ENCODE results near the gene EXOC4. TPM values are rescaled to one million over a fixed set of nuclear protein-coding genes. Genes with fewer than 3 reads are reported as not detected.

Gene EXOC4
- total RNA-seq, 1 experiment from 2014 or later, result 75.8 TPM

GRCh38 chr7:133398506-133398905 is 145.6 kb downstream of the EXOC4 start:
- no peak overlapping the region for H2AK5ac ChIP-seq (ENCODE audit: insufficient read length, low read length)
- H3K9ac ChIP-seq (ENCODE audit: extremely low read depth, insufficient read length, low read length), result no peak overlapping the region
- no peak overlapping the region for H2BK20ac ChIP-seq (ENCODE audit: low read depth, low read length, poor library complexity, severe bottlenecking)
- H3K4me2 ChIP-seq (ENCODE audit: insufficient read depth, insufficient read length, low read length), result no peak overlapping the region
- no peak overlapping the region for H4K5ac ChIP-seq (ENCODE audit: insufficient read length, low read depth, low read length)
- no peak overlapping the region for H2BK120ac ChIP-seq (ENCODE audit: low read depth, low read length, poor library complexity, severe bottlenecking)
- H4K20me1 ChIP-seq (ENCODE audit: control insufficient read depth, insufficient read depth, insufficient read length), result no peaks in the 10 kb centered on the region
- no peak overlapping the region for H2BK15ac ChIP-seq (ENCODE audit: low read depth, low read length)
- H3K56ac ChIP-seq (ENCODE audit: insufficient read length, low read depth, low read length), result no peak overlapping the region
- WGBS (ENCODE audit: extremely low coverage, insufficient read length, low lambda C conversion rate), result no CpG with 5 or more reads among the region's 3 CpGs
- no peak overlapping the region for H2BK12ac ChIP-seq (ENCODE audit: insufficient read length, low read depth, low read length)
- no peaks in the 10 kb centered on the region for H3K79me2 ChIP-seq (ENCODE audit: insufficient read depth, low read length)
- no peak for DNase-seq
- no peak overlapping the region for H3K4ac ChIP-seq (ENCODE audit: low read depth, low read length)
- peaks cover 48 to 68% of the 10 kb centered on the region in 2 experiments for H3K4me1 Mint-ChIP-seq
- no peak overlapping the region for H3K18ac ChIP-seq (ENCODE audit: insufficient read length, low read depth, low read length)
- no peaks in the 10 kb centered on the region for H3K36me3 Mint-ChIP-seq (ENCODE audit: insufficient read depth in 1 of 3, low read depth in 3 of 3)
- no peak overlapping the region for H4K91ac ChIP-seq (ENCODE audit: insufficient read length, low read depth, low read length)
- no peak overlapping the region for H3K27ac ChIP-seq (ENCODE audit: insufficient read length, low read depth, low read length)
- H4K8ac ChIP-seq (replicated peaks; ENCODE audit: insufficient read length, low read depth, low read length), result no peak overlapping the region
- no peaks in the 10 kb centered on the region for H3K27me3 Mint-ChIP-seq (ENCODE audit: low read depth)
- no peak overlapping the region for H3K4me3 Mint-ChIP-seq
- H3K27me3 ChIP-seq (ENCODE audit: insufficient read depth, low read length), result no peaks in the 10 kb centered on the region
- H3K23ac ChIP-seq (ENCODE audit: insufficient read length, low read depth, low read length), result no peak overlapping the region
- no peak overlapping the region for H3K27ac Mint-ChIP-seq
- no peaks in the 10 kb centered on the region for H3K9me3 Mint-ChIP-seq
- no peak for TF ChIP-seq CTCF (conservative IDR thresholded peaks at IDR 0.05)
- H2AFZ ChIP-seq (ENCODE audit: low read length), result no peak overlapping the region
- H3K9me3 ChIP-seq (ENCODE audit: control insufficient read depth, low read depth, low read length), result no peaks in the 10 kb centered on the region
- H2BK5ac ChIP-seq (ENCODE audit: insufficient read length, low read length), result no peak overlapping the region
- no peaks in the 10 kb centered on the region for H3K4me1 ChIP-seq (ENCODE audit: insufficient read depth, low read length)
- no peak overlapping the region for H3T11ph ChIP-seq (ENCODE audit: low read length)
- H3K79me1 ChIP-seq (ENCODE audit: insufficient read depth, low read depth, low read length, poor library complexity, severe bottlenecking), result no peaks in the 10 kb centered on the region
- H3K14ac ChIP-seq (ENCODE audit: insufficient read depth, low read length), result no peak overlapping the region
- no peaks in the 10 kb centered on the region for H3K23me2 ChIP-seq (ENCODE audit: insufficient read length, low read depth, low read length, poor library complexity, severe bottlenecking)
